GM18867 (cell line): Measurements from ENCODE around the gene TRABD.

Experiments
- ATAC-seq: cut with Tn5 transposase; IDR thresholded peaks from one replicate; pipeline ENCODE4 v1.9.1; 2021; ENCODE audit warnings: mild to moderate bottlenecking, moderate library complexity; ENCODE audit not compliant: unreplicated experiment

The TRABD gene

GRCh38 chr22:50233223-50233622 lies 47.5 kb downstream of the TRABD start:
- ATAC-seq: no peak

GRCh38 chr22:50236731-50237409 lies 51.2 kb downstream of the TRABD start:
- ATAC-seq: no peak

GRCh38 chr22:50238755-50239154 lies 53.0 kb downstream of the TRABD start:
- no peak for ATAC-seq

- ATAC-seq: no peak
Measured at GRCh38 chr22:50242406-50242949, 56.8 kb downstream of the TRABD start.

GRCh38 chr22:50243685-50244419 lies 58.1 kb downstream of the TRABD start:
- ATAC-seq: no peak

- peak; percentile 56 for ATAC-seq
Measured at GRCh38 chr22:50244420-50245213, 58.9 kb downstream of the TRABD start, which contains the start of gene TUBGCP6. Gene TUBGCP6 (minus strand): TSS chr22:50245023. CDS start chr22:50244459, 564 bp downstream.

- ATAC-seq: no peak
Measured at GRCh38 chr22:50245214-50246072, 59.7 kb downstream of the TRABD start.

- no peak for ATAC-seq
Measured at GRCh38 chr22:50246242-50247175, 60.8 kb downstream of the TRABD start.

- no peak for ATAC-seq
Measured at GRCh38 chr22:50247748-50248147, 62.0 kb downstream of the TRABD start.

- ATAC-seq: no peak
Measured at GRCh38 chr22:50248196-50249081, 62.7 kb downstream of the TRABD start.
